ENCODE data around the gene TMEM219. TPM values are rescaled to one million over a fixed set of nuclear protein-coding genes. Genes with fewer than 3 reads are reported as not detected.

Gene TMEM219
- polyA plus RNA-seq, 1 donor, result 62.2 TPM

GRCh38 chr16:29995324-29995910 lies 33.5 kb downstream of the TMEM219 start, which contains the start of gene HIRIP3:
Gene HIRIP3, minus strand, starts transcription at chr16:29995617. Its CDS starts 12 bp downstream, at chr16:29995605.
- DNase-seq (ENCODE audit: low read depth), result peak; percentile 59

DNA sequence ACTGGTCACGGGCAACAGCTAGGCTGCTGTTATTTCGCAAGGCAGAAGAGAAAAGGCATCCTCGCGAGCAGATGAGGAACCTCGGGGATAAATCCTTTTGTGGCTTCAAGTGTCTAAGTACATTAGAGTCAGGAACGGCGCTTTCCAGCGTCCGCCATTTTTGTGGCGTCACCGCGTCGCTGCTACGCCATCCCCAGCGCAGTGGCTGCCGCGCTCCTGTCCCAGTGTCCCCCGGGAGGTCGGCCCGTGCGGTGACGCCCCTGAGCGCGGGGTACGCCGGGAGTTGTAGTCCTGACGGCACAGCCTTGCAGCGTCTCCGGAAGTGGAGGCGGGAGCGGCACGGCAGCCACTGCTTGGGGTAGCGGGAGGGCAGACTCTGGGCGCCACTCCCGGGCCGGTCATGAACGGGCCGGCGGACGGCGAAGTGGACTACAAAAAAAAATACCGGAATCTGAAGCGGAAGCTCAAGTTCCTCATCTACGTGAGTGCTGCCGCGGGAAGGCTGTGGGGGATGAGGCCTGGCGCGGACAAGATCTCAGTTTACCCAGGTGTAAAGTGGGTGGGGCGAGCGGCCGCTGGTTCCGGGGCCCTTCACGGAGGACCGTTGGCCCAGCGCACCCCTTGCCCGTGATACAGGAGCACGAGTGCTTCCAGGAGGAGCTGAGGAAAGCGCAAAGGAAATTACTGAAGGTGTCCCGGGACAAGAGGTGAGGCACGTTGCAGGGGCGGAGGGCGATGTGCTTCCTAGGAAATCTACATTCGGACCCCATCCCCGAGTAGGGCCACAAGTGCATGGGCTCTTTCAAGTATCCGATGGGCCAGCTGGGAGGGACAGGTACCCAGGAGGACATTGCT lies 34.3 kb downstream of the TMEM219 start, which contains the start of gene INO80E:
Gene INO80E (plus strand): TSS at position 331 of the 855 bp plus-strand sequence. CDS start 70 bp downstream, at position 401.
- peak; percentile 84 for DNase-seq (ENCODE audit: low read depth)

DNA sequence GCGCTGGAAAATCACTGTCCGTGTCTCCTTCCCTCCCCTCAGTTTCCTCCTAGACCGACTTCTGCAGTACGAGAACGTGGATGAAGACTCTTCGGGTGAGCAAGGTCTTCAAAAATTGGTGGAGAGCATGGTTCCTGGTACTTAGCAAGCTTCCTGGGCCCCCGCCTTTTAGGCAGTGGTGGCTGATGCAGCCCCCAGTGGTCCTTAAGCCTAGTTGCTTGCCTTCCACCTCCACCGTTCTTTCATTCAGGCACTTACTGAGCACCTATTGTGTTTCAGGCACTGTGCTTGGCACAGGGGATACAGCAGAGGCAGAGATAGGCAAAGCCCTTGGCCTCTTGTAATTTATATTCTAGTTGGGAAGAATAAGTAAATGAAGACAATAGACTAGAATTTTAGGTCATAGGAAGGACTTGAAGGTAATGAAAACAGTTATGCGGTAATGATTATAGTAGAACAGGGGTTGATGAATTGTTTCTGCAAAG lies 34.9 kb downstream of the TMEM219 start:
- DNase-seq (ENCODE audit: low read depth), result no peak

DNA sequence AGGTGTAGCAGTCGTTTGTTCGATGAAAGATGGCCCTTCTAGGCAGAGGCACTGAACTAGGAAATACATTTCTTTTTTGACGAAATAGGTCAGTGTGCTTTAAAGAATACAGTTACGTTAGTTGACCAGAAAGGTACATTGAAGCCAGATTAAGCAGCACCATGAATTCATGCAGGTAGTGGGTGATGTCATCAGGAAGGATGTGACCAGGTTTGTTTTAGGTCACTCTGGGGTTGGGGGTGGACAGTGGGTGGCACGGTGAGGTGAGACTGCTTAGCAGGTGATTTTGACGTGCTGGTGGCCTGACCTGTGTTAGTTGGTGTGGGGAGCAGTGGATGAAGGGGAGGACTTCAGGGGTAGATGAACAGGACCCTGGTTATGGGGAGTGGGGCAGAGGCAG lies 37.7 kb downstream of the TMEM219 start:
- no peak for DNase-seq (ENCODE audit: low read depth)

DNA sequence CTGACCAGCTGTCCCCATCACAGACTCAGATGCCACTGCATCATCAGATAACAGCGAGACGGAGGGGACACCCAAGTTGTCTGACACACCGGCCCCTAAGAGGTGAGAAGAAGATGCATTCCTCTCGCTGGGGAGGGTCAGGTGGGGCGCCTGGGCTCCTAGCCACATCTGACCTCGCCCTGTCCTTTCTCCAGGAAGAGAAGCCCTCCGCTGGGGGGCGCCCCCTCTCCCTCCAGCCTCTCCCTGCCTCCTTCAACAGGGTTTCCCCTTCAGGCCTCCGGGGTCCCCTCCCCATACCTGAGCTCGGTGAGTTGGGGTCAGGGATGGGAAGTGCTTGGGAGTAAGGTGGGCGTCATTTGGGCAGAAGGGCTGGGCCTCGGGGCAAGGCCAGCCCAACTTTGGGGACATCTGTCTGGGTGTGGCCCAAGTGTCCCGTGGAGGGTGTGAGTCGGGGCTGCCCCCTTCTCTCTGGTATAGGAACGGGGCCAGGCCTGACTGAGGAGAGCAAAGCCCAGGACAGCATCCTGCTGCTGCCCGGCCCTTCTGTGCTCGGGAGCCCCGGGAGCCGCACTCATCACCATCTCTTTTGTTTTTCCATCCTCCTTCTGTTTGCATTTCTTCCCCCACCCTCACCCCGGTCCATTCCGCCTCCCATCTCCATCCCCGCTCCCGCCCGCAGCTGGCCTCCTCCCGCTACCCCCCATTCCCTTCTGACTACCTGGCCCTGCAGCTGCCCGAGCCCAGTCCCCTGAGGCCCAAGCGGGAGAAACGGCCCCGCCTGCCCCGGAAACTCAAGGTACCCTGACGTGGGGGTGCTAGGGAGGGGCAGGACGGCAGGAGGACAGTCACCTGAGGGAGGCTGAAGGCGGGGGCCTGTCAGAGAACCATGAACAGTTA lies 39.1 kb downstream of the TMEM219 start:
- DNase-seq (ENCODE audit: low read depth), result no peak

GRCh38 chr16:30002614-30003346 lies 40.9 kb downstream of the TMEM219 start:
- DNase-seq (ENCODE audit: low read depth), result no peak

GRCh38 chr16:30003670-30004423 lies 42.0 kb downstream of the TMEM219 start:
- no peak for DNase-seq (ENCODE audit: low read depth)

DNA sequence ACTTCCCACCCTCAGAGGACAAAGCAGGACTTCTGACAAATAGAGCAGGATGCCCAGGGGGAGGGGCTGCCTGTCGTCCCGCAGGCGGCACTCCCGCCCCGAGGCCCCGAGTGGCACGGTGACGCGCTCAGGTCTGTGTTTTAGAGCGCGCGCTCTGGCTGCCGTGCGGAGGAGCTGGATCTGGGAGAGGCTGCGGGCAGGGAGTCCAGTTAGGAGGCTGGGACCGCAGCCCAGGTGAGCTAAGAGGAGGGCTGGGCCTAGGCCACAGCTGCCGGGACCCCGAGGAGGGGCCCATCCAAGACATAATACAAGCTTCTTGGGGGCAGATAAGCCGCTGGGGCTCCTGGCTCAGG lies 42.5 kb downstream of the TMEM219 start:
- no peak for DNase-seq (ENCODE audit: low read depth)

- no peak for DNase-seq (ENCODE audit: low read depth)
Measured at GRCh38 chr16:30004811-30005242, 42.9 kb downstream of the TMEM219 start.

DNA sequence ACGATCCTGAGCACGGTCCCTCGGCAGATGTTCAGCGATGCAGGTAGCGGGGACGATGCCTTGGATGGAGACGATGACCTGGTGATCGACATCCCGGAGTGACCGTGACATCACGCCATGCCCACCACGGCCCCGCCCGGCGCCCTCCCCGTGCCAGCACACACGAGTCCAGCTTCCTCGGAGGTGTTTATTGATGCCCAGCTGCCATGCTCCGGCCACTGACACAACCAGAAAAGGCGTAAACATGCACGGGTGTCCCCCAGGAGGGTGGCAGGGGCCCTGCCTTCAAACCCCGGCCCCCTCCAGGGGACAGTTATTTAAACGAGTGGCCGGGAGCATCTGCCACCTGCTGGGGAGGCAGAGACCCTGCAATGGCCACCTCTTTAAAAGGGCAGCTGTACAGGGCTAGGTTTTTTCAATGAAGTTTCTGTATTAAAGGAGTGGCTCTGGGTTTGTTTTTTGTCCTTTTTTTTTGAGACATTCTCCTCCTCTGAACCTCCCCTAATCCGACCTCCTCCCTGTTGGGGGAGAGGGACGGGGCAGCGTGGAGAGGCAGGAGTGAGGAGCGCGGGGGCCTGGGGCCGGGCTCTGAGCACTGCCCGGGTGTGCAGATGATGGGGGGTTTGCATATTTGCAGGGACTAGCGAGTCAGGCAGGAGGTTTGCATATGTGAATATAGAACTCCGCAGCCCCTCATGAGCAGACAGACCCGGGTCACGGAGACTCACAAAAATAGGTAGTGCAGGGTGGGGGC lies 43.6 kb downstream of the TMEM219 start:
- no peak for DNase-seq (ENCODE audit: low read depth)

- DNase-seq (ENCODE audit: low read depth), result no peak
Measured at GRCh38 chr16:30006095-30006473, 44.2 kb downstream of the TMEM219 start.

DNA sequence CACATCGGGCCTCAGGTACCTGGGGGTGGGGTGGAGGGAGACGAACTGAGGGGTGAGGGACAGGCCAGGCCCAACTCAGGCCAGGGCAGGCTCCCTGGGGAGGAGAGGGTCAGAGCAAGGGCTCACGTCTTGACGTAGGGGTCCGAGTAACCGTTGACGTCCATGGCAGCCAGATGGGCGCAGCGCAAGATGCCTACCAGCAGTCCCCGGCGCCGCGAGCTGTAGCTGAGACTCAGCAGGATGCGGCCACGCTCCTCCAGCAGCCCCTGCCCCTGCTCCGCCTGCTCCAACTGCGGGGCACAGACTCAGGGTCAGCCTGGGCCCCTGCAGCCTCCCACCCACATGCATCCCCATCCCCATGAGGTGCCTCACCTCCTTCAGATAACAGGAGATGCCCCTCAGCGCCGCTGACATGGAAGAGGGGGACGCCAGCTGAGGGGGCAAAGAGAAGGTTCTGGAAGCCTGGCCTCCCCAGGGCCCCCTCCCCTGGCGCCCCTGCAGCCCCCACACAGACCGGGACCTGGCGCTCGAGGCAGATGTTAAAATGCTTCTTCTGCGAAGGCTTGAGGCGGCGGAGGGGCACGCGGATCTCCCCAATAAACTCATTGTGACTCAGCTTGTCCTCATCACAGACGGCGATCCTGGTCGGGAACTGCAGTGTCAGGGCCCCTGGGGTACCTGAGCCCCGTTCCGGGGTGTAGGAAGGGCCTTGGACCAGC lies 44.9 kb downstream of the TMEM219 start:
- no peak for DNase-seq (ENCODE audit: low read depth)

DNA sequence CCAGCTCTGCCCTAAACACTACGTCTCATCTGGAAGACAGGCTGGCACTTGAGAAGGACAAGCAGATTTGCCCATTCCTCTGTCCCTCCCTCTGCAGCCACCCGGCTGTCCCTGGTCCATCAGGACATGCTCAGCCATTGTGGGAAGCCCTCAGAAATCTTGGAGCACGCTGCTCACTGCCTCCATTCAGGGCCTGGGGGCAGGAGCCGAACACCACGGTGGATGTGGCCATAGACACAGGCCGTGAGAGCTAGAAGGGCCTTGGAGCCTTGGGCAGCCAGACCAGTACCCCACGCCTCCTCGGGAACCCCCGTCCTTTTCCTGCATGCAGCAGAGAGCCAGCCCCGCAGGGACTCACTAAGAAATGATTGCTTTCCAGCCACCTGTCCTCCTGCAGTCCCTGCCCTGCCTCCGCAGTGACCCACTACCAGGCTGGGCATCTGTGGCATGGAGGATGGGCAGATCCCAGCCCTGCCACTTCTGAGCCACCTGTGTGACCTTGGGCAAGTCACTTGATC lies 45.6 kb downstream of the TMEM219 start:
- no peak for DNase-seq (ENCODE audit: low read depth)

- DNase-seq (ENCODE audit: low read depth), result no peak
Measured at GRCh38 chr16:30009085-30009862, 47.4 kb downstream of the TMEM219 start.

- DNase-seq (ENCODE audit: low read depth), result no peak
Measured at GRCh38 chr16:30009990-30010843, 48.3 kb downstream of the TMEM219 start.

GRCh38 chr16:30010844-30011713 lies 49.2 kb downstream of the TMEM219 start, which contains the start of gene DOC2A:
Gene DOC2A, minus strand, starts transcription at chr16:30011027. Its CDS starts 805 bp downstream, at chr16:30010222.
- DNase-seq (ENCODE audit: low read depth), result no peak
